Thyroid gland (tissue), 4 donors: ENCODE results near the gene IRS2.

ENCODE experiments used
- POLR2A ChIP-seq, 2 donors: fragments of 450-650 bp; IDR thresholded peaks; one replicate each; pipeline ENCODE4 v1.6.1; 2017; ENCODE audit warnings: antibody characterized with exemption in 2 of 2, mild to moderate bottlenecking in 2 of 2, moderate library complexity in 1 of 2
- TF ChIP-seq, protein P1 (sequence below), 6 experiments: fragments of 200-600 bp in 3 of 6; fragments of 450-650 bp in 3 of 6; sonication (generic) in 3 of 6; IDR thresholded peaks; one replicate each; pipeline ENCODE4 v1.5.1; 2016 to 2019; ENCODE audit warnings: antibody characterized with exemption in 6 of 6, mild to moderate bottlenecking in 2 of 6, inconsistent platforms in 1 of 6, moderate library complexity in 1 of 6

DNA sequence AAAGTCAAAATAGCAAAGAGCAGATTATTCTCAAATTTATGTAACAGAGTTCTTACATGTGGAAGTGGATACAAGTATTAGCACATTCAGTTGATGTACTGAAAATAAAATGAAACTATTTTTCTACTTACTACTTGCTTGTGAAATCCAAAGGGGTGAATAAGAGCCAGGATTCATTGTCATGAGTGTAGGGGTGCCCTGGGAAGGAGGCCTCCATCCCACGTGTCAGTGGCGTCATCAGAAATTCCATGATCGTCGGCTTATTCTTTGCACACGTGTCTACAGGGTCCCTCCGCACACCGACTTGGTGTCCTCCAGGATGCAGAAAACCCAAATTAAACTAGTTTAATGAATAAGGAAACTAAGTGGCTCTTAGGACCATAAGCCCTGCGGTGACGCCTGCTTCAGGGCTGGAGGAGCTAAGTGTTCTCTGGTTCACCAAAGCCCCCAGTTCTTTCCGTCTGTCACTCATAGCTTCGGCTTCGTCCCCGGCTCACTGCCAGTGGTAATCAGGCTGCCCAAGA is 55.5 kb downstream of the IRS2 start:
- TF ChIP-seq, protein P1, sequence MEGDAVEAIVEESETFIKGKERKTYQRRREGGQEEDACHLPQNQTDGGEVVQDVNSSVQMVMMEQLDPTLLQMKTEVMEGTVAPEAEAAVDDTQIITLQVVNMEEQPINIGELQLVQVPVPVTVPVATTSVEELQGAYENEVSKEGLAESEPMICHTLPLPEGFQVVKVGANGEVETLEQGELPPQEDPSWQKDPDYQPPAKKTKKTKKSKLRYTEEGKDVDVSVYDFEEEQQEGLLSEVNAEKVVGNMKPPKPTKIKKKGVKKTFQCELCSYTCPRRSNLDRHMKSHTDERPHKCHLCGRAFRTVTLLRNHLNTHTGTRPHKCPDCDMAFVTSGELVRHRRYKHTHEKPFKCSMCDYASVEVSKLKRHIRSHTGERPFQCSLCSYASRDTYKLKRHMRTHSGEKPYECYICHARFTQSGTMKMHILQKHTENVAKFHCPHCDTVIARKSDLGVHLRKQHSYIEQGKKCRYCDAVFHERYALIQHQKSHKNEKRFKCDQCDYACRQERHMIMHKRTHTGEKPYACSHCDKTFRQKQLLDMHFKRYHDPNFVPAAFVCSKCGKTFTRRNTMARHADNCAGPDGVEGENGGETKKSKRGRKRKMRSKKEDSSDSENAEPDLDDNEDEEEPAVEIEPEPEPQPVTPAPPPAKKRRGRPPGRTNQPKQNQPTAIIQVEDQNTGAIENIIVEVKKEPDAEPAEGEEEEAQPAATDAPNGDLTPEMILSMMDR (IDR thresholded peaks at IDR 0.05), result no peak
- no peak for TF ChIP-seq POLR2A (IDR thresholded peaks at IDR 0.05)
